ENCODE measurements around the gene NELFE. TPM values are rescaled to one million over a fixed set of nuclear protein-coding genes. Genes with fewer than 3 reads are reported as not detected.
"Not testable (repeated sequence)": the region's sequence is repeated elsewhere in the genome, so short reads cannot be mapped to it uniquely, and the experiment has no call there.

NELFE gene
- total RNA-seq, 1 donor from 2014 or later = 113 TPM

DNA sequence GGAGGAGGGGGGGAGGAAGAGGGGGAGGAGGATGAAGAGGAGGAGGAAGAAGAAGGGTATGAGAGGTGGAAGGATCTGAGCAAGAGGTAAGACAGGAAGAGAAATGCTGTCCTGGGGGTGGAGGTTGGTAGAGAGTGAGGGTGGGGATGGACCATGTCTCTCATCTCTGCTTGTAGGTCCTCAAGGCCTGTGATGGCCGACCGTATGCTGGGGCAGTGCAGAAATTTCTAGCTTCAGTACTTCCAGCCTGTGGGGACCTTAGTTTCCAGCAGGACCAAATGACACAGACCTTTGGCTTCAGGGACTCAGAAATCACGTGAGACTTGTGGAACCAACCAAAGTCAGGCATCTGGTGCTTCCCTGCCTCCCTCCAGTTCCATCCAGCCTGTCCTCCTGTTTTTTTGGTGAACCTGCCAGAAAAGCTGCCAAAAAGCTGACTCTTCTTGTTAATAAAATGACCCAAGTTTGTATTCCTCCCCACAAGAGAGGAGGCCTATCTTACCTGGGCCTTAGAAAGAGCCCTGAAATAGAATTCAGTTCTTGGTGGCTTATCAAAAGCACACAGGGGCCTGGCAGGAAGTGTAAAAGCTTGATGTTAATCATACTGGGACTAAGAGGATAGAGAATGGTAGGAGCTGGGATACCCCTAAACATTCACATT is 20.6 kb upstream of the NELFE start:
- H3K4me3 ChIP-seq (ENCODE audit: low read depth, low read length) = no peak overlapping the region
- DNase-seq (ENCODE audit: low read depth) = no peak
- TF ChIP-seq, protein P1, sequence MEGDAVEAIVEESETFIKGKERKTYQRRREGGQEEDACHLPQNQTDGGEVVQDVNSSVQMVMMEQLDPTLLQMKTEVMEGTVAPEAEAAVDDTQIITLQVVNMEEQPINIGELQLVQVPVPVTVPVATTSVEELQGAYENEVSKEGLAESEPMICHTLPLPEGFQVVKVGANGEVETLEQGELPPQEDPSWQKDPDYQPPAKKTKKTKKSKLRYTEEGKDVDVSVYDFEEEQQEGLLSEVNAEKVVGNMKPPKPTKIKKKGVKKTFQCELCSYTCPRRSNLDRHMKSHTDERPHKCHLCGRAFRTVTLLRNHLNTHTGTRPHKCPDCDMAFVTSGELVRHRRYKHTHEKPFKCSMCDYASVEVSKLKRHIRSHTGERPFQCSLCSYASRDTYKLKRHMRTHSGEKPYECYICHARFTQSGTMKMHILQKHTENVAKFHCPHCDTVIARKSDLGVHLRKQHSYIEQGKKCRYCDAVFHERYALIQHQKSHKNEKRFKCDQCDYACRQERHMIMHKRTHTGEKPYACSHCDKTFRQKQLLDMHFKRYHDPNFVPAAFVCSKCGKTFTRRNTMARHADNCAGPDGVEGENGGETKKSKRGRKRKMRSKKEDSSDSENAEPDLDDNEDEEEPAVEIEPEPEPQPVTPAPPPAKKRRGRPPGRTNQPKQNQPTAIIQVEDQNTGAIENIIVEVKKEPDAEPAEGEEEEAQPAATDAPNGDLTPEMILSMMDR (conservative IDR thresholded peaks at IDR 0.05; ENCODE audit: low read depth, low read length) = no peak

DNA sequence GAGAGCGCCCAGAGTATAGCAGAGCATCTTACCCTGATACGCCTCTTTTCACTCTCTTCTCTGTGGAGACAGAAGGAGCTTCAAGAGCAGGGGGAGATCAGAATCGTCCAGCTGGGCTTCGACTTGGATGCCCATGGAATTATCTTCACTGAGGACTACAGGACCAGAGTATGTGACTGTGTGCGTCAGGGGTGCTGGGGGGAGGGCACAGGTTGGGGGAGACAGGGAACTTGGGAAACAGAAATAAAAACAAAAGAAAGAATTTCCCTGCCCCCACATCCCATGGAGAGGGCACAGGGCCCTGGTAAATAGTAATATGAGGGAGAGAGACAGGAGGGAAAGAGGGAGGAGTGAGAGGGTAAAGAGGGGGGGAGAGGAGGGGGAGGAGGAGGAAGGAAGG is 20.1 kb upstream of the NELFE start:
- DNase-seq (ENCODE audit: low read depth) = no peak
- H3K4me3 ChIP-seq (ENCODE audit: low read depth, low read length) = no peak overlapping the region
- TF ChIP-seq, protein P1 (conservative IDR thresholded peaks at IDR 0.05; ENCODE audit: low read depth, low read length) = no peak

DNA sequence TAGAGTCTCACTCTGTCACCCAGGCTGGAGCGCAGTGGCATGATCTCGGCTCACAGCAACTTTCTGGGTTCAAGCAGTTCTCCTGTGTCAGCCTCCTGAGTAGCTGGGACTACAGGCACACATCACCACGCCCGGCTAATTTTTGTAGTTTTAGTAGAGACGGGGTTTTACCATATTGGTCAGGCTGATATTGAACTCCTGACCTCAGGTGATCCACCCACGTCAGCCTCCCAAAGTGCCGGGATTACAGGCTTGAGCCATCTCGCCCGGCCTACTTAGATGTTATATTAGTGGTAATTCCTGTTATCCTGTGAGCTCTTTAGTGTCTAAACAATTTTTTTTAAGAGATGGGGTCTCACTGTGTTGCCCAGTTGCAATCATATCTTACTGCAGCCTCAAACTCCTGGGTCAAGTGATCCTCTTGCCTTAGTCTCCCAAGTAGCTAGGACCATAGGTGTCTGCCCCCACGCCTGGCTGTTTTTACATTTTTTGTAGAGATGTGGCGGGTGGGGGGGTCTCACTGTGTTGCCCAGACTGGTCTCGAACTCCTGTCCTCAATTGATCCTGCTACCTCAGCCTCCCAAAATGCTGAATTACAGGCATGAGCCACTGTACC is 19.2 kb upstream of the NELFE start:
- TF ChIP-seq, protein P1 (conservative IDR thresholded peaks at IDR 0.05; ENCODE audit: low read depth, low read length) = no peak
- DNase-seq (ENCODE audit: low read depth) = no peak
- no peak overlapping the region for H3K4me3 ChIP-seq (ENCODE audit: low read depth, low read length)

DNA sequence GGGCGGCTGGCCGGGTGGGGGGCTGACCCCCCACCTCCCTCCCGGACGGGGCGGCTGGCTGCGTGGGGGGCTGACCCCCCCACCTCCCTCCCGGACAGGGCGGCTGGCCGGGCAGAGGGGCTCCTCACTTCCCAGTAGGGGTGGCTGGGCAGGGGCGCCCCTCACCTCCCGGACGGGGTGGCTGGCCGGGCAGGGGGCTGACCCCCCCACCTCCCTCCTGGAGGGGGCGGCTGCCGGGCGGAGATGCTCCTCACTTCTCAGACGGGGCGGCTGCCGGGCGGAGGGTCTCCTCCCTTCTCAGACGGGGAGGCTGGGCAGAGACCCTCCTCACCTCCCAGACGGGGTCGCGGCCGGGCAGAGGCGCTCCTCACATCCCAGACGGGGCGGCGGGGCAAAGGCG is 17.3 kb upstream of the NELFE start:
- not testable (repeated sequence) for H3K4me3 ChIP-seq (ENCODE audit: low read depth, low read length); DNase-seq (ENCODE audit: low read depth)

DNA sequence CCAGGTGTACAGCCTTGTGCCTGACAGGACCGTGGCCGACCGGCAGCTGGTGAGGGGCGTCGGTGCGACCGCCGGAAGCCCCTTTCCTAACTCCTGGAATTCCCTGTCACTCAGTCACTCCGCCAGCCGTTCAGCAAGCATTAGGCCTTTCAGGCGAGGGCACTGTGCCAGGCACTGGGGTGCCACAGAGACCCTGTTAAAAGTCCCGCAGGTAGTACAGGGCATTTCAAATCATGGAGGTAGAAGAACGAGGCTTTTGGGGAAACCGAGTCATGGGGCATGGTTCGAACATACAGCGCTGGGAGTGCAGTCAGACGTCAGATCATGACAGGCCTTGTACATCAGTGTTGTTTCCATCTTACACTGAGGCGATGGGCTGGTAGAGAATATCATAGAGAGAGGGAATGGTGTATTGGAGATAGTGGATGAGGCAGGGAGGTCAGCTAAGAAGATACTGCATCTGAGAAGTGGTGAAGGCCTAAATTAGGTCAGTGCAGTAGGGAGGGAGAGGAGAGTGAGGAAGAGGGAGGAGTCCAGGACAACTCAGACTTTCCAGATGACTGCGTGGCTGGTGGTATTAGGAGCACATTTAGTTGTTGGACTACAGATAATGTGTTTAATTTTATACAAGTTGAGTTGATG is 14.1 kb upstream of the NELFE start:
- H3K4me3 ChIP-seq (ENCODE audit: low read depth, low read length) = peak overlapping the region; percentile 90
- DNase-seq (ENCODE audit: low read depth) = no peak
- TF ChIP-seq, protein P1 (conservative IDR thresholded peaks at IDR 0.05; ENCODE audit: low read depth, low read length) = no peak

DNA sequence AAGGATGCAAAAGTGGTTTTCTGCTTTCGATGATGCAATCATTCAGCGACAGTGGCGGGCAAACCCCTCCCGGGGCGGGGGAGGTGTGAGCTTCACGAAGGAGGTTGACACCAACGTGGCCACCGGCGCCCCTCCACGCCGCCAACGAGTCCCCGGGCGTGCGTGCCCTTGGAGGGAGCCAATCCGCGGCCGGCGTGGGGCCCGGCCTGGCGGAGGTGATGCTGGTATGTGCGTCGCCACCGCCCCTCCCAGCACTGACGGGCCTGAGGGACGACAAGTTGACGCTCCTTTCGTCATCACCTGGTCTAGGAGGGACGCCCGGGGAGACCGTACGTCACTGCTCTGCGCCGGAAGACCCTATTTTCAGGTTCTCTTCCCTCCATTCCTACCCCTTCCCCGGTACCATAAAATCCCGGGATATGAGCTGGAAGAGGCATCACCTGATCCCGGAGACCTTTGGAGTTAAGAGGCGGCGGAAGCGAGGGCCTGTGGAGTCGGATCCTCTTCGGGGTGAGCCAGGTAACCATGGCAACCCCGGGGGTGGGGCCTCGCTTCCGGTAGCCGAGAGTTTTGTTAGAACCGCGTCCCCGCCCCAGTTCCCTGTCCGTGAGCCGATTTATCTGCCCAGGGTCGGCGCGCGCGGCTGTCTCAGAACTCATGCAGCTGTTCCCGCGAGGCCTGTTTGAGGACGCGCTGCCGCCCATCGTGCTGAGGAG is 13.4 kb upstream of the NELFE start, which contains the start of gene DXO:
DXO (minus strand) TSS at position 146 of the 716 bp plus-strand sequence. CDS start 463 bp downstream, outside the sequence.
- TF ChIP-seq, protein P1 (conservative IDR thresholded peaks at IDR 0.05; ENCODE audit: low read depth, low read length) = no peak
- DNase-seq (ENCODE audit: low read depth) = peak; percentile 88
- H3K4me3 ChIP-seq (ENCODE audit: low read depth, low read length) = peak within 1 kb of the TSS; percentile 90

Data from epithelial cell of proximal tubule (primary cell).